HG03439 (cell line): ENCODE data around the gene IFT172.

Experiments
- ATAC-seq: cut with Tn5 transposase; IDR thresholded peaks from one replicate; pipeline ENCODE4 v1.9.1; 2021; ENCODE audit warnings: mild to moderate bottlenecking, moderate library complexity; ENCODE audit not compliant: unreplicated experiment

The IFT172 gene

DNA sequence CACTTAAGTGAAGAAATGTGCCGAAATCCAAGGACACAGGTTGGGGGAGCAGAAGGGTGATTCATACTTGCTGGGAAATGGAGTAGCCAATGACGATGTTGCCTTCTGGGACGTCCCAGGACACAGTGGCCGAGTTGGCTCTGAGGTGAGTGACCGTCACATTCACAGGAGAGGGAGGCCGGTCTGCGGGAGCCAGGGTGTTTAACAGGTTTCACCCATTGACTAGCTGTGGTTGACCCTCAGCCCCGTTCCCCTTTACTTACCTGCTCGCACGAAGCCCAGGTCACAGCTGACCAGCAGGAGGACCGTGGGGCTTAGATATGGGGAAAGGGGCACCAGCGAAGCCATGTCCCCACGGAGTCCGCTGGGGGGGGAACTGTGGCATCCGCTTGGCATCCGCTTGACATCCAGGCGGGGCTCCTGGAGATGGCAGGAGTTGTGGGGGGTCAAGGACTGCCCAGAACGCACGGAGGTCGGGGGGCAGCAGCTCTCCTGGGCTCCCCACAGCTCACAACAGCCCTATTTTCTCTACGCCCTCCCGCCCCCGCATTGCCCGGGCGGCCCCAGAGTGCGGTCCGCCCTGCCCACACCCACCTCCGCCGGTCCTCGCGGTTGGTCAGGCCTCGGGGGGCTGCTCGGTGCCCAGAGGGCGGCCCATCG lies 4.9 kb upstream of the IFT172 start:
- ATAC-seq: no peak

DNA sequence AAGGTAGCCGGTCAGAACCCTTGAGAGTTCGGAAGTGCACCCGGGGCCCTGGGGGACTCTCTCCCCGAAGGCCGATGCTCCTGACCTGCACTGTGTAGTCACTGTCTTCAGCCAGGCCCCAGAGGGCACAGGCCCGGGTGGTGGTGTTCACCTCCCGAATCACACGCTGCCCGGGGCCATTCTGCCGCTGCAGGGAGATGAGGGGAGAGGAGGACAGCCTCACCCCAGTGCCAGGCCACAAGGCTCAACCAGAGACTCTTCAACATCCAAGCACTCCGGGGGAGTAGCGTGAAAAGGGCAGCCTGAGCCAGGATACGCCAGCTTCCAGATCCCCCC lies 4.4 kb upstream of the IFT172 start:
- ATAC-seq: no peak

GRCh38 chr2:27492557-27492956 lies 3.0 kb upstream of the IFT172 start:
- no peak for ATAC-seq

DNA sequence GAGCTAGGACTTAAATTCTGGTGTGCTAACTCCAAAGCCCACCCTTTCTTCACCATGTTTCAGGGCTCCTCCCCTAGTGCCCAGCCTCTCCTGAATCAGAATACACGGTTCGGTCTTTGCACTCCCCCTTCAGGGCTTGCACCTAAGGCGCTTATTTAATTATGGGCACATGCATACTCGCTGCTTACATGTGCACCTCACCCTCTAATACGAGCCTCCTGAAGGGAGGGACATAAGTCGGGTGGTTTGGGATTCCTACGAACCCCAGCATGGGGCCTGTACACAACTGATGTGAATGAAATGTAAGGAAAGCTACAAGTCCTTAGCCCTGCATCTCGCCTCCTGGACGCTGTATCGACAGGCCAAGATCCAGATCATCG lies 435 bp downstream of the IFT172 start:
- peak; percentile 7 for ATAC-seq

GRCh38 chr2:27485496-27485895 lies 4.0 kb downstream of the IFT172 start:
- no peak for ATAC-seq

DNA sequence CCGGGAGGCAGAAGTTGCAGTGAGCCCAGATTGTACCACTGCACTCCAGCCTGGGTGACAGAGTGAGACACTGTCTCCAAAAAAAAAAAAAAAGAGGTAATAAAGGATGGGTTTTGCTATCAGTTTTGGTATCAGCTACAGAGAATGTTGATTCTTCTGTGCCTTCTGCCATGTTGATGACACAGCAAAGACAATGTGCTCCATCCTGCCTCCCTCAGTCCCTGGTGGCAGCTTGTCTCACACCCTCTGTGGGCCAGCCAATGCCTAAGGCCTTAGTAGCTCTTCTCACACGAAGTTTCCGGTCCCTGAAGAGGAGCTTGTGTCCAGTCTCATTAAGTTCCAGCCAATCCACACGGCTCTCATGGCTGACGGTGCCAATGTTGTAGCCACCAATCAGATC lies 17.6 kb downstream of the IFT172 start:
- ATAC-seq: no peak

GRCh38 chr2:27464443-27464842 lies 25.1 kb downstream of the IFT172 start:
- ATAC-seq: no peak

GRCh38 chr2:27461118-27461517 lies 28.4 kb downstream of the IFT172 start:
- ATAC-seq: no peak

- ATAC-seq: no peak
Observed at GRCh38 chr2:27453968-27454367, 35.6 kb downstream of the IFT172 start.

- no peak for ATAC-seq
Observed at GRCh38 chr2:27451095-27451494, 38.4 kb downstream of the IFT172 start.

- ATAC-seq: no peak
Observed at GRCh38 chr2:27448381-27448780, 41.2 kb downstream of the IFT172 start.

DNA sequence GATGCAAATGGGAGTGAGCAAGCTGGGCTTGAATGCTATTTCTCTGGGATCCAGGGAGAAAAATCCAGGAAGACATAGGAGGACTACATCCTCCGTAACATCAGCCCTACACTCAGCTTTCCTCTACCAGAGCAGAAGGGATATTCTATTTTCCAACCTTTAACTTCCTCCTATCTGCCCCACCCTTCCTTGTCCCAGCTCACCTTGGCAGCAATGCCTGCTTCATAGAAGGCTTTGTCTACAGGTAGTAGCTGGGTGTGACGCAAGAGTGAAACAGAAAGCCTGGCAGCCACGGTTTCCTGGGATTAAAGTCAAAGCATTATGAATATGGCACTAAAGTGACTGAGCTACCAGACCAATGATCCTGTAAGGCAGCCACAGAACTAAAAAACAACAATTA lies 43.5 kb downstream of the IFT172 start:
- ATAC-seq: no peak

- no peak for ATAC-seq
Observed at GRCh38 chr2:27445615-27446014, 43.9 kb downstream of the IFT172 start.

GRCh38 chr2:27445155-27445554 lies 44.4 kb downstream of the IFT172 start:
- ATAC-seq: no peak

DNA sequence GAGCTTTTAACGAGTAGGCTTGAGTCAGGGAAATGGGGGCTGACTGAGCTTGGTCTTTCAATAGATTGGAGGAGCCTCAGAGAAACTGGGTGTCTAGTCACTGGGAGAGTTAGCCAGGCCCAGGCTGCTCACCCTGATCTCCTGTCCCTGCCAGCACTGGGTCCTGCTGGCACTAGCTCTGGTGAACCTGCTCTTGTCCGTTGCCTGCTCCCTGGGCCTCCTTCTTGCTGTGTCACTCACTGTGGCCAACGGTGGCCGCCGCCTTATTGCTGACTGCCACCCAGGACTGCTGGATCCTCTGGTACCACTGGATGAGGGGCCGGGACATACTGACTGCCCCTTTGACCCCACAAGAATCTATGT lies 46.6 kb downstream of the IFT172 start:
- ATAC-seq: no peak

DNA sequence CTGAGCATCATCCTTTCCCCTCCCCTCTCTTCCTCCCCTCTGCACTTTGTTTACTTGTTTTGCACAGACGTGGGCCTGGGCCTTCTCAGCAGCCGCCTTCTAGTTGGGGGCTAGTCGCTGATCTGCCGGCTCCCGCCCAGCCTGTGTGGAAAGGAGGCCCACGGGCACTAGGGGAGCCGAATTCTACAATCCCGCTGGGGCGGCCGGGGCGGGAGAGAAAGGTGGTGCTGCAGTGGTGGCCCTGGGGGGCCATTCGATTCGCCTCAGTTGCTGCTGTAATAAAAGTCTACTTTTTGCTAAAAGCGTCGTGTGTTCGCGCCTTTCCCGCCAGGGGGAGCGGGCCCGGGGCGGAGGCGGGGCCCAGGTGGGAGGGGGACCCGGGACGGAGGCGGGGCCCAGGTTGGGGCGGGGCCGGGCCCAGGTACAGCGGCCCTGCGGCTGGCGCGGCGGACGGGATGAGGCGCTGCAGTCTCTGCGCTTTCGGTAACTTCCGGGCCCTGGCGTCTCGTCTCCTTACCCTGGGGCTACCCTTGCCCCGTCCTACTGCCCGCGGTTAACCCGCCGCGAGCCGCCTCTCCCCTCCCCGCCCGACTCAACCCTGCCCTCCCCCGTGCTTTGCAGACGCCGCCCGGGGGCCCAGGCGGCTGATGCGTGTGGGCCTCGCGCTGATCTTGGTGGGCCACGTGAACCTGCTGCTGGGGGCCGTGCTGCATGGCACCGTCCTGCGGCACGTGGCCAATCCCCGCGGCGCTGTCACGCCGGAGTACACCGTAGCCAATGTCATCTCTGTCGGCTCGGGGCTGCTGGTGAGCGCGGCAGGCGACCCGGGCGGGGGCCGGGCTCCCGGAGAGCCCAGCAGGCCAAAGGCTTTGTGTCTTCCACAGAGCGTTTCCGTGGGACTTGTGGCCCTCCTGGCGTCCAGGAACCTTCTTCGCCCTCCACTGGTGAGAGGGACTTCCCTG lies 47.3 kb downstream of the IFT172 start, which contains the start of gene KRTCAP3:
Gene KRTCAP3, plus strand, starts transcription at position 424 of the 962 bp plus-strand sequence. Its CDS starts 32 bp downstream, at position 456.
- ATAC-seq: no peak

GRCh38 chr2:27441226-27441926 lies 48.2 kb downstream of the IFT172 start:
- ATAC-seq: no peak

GRCh38 chr2:27435628-27436027 lies 53.9 kb downstream of the IFT172 start:
- ATAC-seq: no peak

DNA sequence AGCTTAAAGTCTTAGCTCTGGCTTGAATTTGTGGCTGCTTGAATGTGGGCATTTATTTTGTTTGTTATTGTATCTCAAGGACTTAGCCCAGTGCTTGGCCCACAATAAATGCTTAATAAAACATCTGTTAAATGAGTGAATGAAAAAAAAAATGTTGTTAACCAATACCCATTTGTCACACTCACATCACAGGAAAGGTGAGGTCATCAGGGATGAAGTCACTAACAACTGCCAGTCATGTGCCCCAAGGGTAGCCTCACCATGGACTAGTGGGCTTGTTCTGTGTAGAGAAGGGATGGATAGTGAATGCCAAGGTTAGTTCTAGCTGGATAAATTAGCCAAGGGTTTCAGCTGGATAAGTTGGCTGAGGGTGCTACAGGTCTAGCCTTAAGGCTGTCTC lies 58.1 kb downstream of the IFT172 start:
- ATAC-seq: no peak

GRCh38 chr2:27428978-27429541 lies 60.5 kb downstream of the IFT172 start:
- peak; percentile 78 for ATAC-seq

DNA sequence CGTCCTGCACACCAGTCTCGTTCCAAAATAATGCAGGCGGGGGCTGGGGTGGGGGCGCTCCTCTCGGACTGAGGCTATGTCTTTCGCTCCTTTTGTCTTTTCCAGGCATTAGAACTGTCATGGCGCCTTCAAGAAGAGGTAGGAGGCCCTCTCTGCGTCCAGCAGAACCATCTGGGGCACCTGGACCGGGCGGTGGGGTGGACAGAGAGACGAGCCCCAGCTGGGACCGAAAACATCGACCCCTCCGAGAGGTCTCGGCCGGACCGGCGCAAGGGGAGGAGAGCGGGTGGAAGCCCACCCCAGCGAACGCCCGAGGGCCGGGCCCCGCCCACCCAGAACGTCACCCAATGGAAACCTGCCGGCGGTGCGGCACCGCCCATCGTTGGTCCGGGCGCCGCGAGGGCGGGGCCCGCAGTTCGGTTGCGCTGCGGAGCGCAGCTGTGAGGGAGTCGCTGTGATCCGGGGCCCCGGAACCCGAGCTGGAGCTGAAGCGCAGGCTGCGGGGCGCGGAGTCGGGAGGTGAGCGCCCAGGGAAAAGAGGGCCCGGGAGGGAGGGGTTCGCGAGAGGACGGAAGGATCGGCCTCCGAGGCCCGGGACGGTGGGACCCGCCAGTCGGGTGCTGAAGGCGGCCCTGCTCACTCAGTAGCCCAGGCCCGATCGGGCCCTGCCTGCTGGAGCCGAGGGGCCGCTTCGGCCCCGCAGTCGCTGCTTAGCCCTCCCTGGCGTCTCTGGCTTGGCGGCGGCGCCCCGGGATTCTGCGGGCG lies 61.1 kb downstream of the IFT172 start, which contains the start of gene NRBP1:
Gene NRBP1, plus strand, starts transcription at position 419 of the 765 bp plus-strand sequence. CDS start 4,643 bp downstream, outside the sequence.
- ATAC-seq: peak; percentile 87
